Esophagus squamous epithelium (tissue), 5 donors: ENCODE data around the gene ALX3. TPM values are rescaled to one million over a fixed set of nuclear protein-coding genes. Genes with fewer than 3 reads are reported as not detected.
A peak's percentile ranks its signal among the peaks of the same experiment; 100 is the strongest.

ENCODE experiments used
- DNase-seq: peaks from one replicate; lab custom pipeline; 2025; lab: John Stamatoyannopoulos, UW
- H3K27ac ChIP-seq, 4 donors: fragments of 200-600 bp; sonication (generic); one replicate each; pipeline ENCODE4 v1.5.1; 2016 to 2019; ENCODE audit warnings: mild to moderate bottlenecking in 1 of 4
- H3K27me3 ChIP-seq, 4 donors: fragments of 200-600 bp; sonication (generic); 1 replicate in 3 of 4; 2 replicates in 1 of 4; pipeline versions ENCODE4 v1.5.1 to v1.6.0; 2017 to 2021; ENCODE audit warnings: antibody characterized with exemption in 1 of 4
- H3K36me3 ChIP-seq, 3 donors: fragments of 200-600 bp; sonication (generic); one replicate each; pipeline ENCODE4 v1.5.1; 2016 to 2019
- H3K4me1 ChIP-seq, 3 donors: fragments of 200-600 bp; sonication (generic); one replicate each; pipeline ENCODE4 v1.5.1; 2017 to 2019
- H3K4me3 ChIP-seq, 4 donors: fragments of 200-600 bp; sonication (generic); 1 replicate in 3 of 4; 2 replicates in 1 of 4; pipeline ENCODE4 v1.5.1; 2016 to 2019; ENCODE audit warnings: mild to moderate bottlenecking in 2 of 4, moderate library complexity in 1 of 4
- H3K9me3 ChIP-seq, 3 donors: fragments of 200-600 bp; sonication (generic); one replicate each; pipeline ENCODE4 v1.5.1; 2016 to 2019
- POLR2A ChIP-seq, 4 donors: fragments of 450-650 bp; IDR thresholded peaks; one replicate each; pipeline ENCODE4 v1.6.1; 2017; ENCODE audit warnings: antibody characterized with exemption in 4 of 4, mild to moderate bottlenecking in 4 of 4, moderate library complexity in 3 of 4
- WGBS, 2 donors: methylation state at CpG; one replicate each; pipeline ENCODE4 v1.1.5; 2018; 5-methylcytosine and 5-hydroxymethylcytosine counted together
- intact Hi-C: fragments of 100-400 bp; cut with DNase I; formaldehyde crosslinking; loops from one replicate; pipeline ENCODE4 v1.15.0; 2022
- total RNA-seq, 4 donors: library from RNA; depleted of rRNA; stranded (reverse); fragments of >200 nt; gene quantifications; one replicate each; pipeline ENCODE4 v1.1.0, GENCODE V29; 2016
- TF ChIP-seq, protein P1 (sequence below), 6 experiments: fragments of 450-650 bp in 4 of 6; fragments of 200-600 bp in 2 of 6; sonication (generic) in 2 of 6; IDR thresholded peaks; one replicate each; pipeline ENCODE4 v1.5.1; 2016 to 2019; ENCODE audit warnings: antibody characterized with exemption in 6 of 6, mild to moderate bottlenecking in 4 of 6, moderate library complexity in 4 of 6
- donor health status: DM: yes; HTN: yes; CAD: no.

The ALX3 gene
- total RNA-seq, 4 donors from 2014 or later: 0.57 TPM; not detected in 3

DNA sequence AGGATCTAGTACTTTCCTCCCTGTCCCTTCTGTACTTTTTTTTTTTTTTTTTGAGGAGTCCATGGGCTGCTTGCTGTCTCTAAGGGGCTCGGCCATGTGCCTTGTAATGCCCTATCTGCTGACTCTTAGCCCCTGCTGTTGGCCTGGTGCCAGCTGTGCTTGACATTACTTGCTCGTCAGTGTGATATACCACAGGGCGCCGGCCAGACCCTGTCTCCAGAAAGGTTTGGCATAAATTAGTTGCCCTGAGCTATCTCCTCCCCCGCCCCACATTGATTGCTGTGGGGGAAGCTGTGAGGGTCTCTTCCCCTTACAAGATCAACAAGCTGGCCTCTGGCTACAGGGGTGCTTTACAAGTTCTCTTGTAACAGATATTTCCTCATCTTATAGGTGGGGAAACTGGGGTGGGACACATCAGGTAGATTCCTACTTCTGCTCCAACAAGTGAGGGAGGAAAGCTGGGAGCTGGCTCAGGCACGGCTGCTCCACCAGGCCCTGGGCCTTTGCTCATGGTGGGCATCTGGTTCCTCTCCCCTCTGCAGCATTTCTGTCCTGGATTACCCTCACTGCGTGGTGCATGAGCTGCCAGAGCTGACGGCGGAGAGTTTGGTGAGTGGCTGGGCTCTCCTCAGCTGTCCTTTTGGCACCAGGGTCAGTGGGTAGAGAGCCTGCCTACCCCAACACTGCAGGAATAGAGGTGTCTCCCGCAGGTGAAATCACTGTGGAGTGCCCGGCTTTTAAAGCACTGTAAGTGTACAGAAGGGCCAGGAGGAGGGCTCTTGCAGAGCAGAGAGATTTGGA, 20.5 kb downstream of the ALX3 start:
- intact Hi-C loops: loop anchor here (5.0 kb wide), 1 partner anchor 57 kb away; no protein-coding TSS in a partner anchor
- WGBS, 2 donors: 45 to 59% methylated on average over 2 to 4 of the region's 11 CpGs
- no peak for TF ChIP-seq POLR2A (IDR thresholded peaks at IDR 0.05)
- TF ChIP-seq, protein P1, sequence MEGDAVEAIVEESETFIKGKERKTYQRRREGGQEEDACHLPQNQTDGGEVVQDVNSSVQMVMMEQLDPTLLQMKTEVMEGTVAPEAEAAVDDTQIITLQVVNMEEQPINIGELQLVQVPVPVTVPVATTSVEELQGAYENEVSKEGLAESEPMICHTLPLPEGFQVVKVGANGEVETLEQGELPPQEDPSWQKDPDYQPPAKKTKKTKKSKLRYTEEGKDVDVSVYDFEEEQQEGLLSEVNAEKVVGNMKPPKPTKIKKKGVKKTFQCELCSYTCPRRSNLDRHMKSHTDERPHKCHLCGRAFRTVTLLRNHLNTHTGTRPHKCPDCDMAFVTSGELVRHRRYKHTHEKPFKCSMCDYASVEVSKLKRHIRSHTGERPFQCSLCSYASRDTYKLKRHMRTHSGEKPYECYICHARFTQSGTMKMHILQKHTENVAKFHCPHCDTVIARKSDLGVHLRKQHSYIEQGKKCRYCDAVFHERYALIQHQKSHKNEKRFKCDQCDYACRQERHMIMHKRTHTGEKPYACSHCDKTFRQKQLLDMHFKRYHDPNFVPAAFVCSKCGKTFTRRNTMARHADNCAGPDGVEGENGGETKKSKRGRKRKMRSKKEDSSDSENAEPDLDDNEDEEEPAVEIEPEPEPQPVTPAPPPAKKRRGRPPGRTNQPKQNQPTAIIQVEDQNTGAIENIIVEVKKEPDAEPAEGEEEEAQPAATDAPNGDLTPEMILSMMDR (IDR thresholded peaks at IDR 0.05): no peak
- Histone ChIP-seq H3K4me3 (no peak overlapping the region), H3K9me3 (no peaks in the 10 kb centered on the region), H3K27me3 (no peaks in the 10 kb centered on the region), H3K4me1 (peaks cover 0 to 23% (median 14%) of the 10 kb centered on the region in 3 donors), H3K36me3 (peaks cover 38 to 100% (median 73%) of the 10 kb centered on the region in 3 donors), H3K27ac (peak overlapping the region in 1 of 4 donors; percentile 14)
- no peak for DNase-seq

GRCh38 chr1:110048923-110049601, 21.4 kb downstream of the ALX3 start:
- TF ChIP-seq, protein P1 (IDR thresholded peaks at IDR 0.05): no peak
- TF ChIP-seq POLR2A (IDR thresholded peaks at IDR 0.05): no peak
- Histone ChIP-seq H3K27me3 (no peaks in the 10 kb centered on the region), H3K4me1 (peaks cover 0 to 23% (median 14%) of the 10 kb centered on the region in 3 donors), H3K9me3 (no peaks in the 10 kb centered on the region), H3K4me3 (no peak overlapping the region), H3K36me3 (peaks cover 35 to 100% (median 70%) of the 10 kb centered on the region in 3 donors), H3K27ac (no peak overlapping the region)
- DNase-seq: no peak
- 64 to 71% methylated on average over 9 of the region's 9 CpGs for WGBS, 2 donors
- intact Hi-C loops: no loop called here

GRCh38 chr1:110048240-110048639, 22.2 kb downstream of the ALX3 start:
- intact Hi-C loops: no loop called here
- H3K9me3 ChIP-seq: no peaks in the 10 kb centered on the region
- peaks cover 0 to 23% (median 14%) of the 10 kb centered on the region in 3 donors for H3K4me1 ChIP-seq
- H3K36me3 ChIP-seq: peaks cover 34 to 100% (median 70%) of the 10 kb centered on the region in 3 donors
- no peak for DNase-seq
- no peak overlapping the region for H3K4me3 ChIP-seq
- H3K27me3 ChIP-seq: no peaks in the 10 kb centered on the region
- no peak overlapping the region for H3K27ac ChIP-seq
- 97 to 100% methylated on average over 2 to 3 of the region's 5 CpGs for WGBS, 2 donors
- no peak for TF ChIP-seq POLR2A (IDR thresholded peaks at IDR 0.05)
- TF ChIP-seq, protein P1 (IDR thresholded peaks at IDR 0.05): no peak

- intact Hi-C loops: no loop called here
- TF ChIP-seq, protein P1 (IDR thresholded peaks at IDR 0.05): no peak
- no peak for TF ChIP-seq POLR2A (IDR thresholded peaks at IDR 0.05)
- DNase-seq: no peak
- Histone ChIP-seq H3K27me3 (no peaks in the 10 kb centered on the region), H3K9me3 (no peaks in the 10 kb centered on the region), H3K4me3 (no peak overlapping the region), H3K4me1 (peaks cover 0 to 23% (median 14%) of the 10 kb centered on the region in 3 donors), H3K36me3 (peaks cover 35 to 100% (median 73%) of the 10 kb centered on the region in 3 donors), H3K27ac (no peak overlapping the region)
- WGBS, 2 donors: 64 to 80% methylated on average over 1 to 3 of the region's 3 CpGs
These were observed 23.0 kb downstream of the ALX3 start for GRCh38 chr1:110047463-110047862.

GRCh38 chr1:110043016-110043415, 27.5 kb downstream of the ALX3 start:
- no peak for TF ChIP-seq POLR2A (IDR thresholded peaks at IDR 0.05)
- TF ChIP-seq, protein P1 (IDR thresholded peaks at IDR 0.05): no peak
- intact Hi-C loops: no loop called here
- no peak overlapping the region for H3K27ac ChIP-seq
- H3K9me3 ChIP-seq: no peaks in the 10 kb centered on the region
- H3K4me3 ChIP-seq: no peak overlapping the region
- DNase-seq: no peak
- no peaks in the 10 kb centered on the region for H3K27me3 ChIP-seq
- WGBS, 2 donors: 97 to 100% methylated on average over 1 to 6 of the region's 10 CpGs
- peaks cover 59 to 100% (median 77%) of the 10 kb centered on the region in 3 donors for H3K36me3 ChIP-seq
- no peaks in the 10 kb centered on the region for H3K4me1 ChIP-seq
